H1 (cell line): Measurements from ENCODE around the gene CRHR1. TPM values are rescaled to one million over a fixed set of nuclear protein-coding genes. Genes with fewer than 3 reads are reported as not detected.

ENCODE experiments used
- CTCF ChIA-PET: fragments of 300-600 bp; sonication (Branson Sonifier 250); formaldehyde crosslinking; loops from one replicate; lab custom pipeline; 2021; ENCODE audit not compliant: partially characterized antibody; lab: Charles Lee
- POLR2A ChIA-PET: fragments of 300-600 bp; sonication (Branson Sonifier 250); formaldehyde crosslinking; loops from one replicate; lab custom pipeline; 2021; ENCODE audit warnings: inconsistent platforms; ENCODE audit not compliant: partially characterized antibody; lab: Charles Lee
- DNase-seq, 2 experiments: peaks; one replicate each; pipeline versions ENCODE4 v3.0.0 to v3.0.0-alpha.2; 2010 to 2022; ENCODE audit warnings: low spot score in 2 of 2, low read depth in 1 of 2, mixed read lengths in 1 of 2
- FAIRE-seq: peaks from 2 replicates; lab custom pipeline; 2011; peaks lifted over from hg19 to GRCh38; lab: Jason Lieb, UNC
- H2AFZ ChIP-seq: 2 replicates; pipeline ENCODE4 v1.8.1; 2012; ENCODE audit warnings: low read length, inconsistent platforms
- H2AK5ac ChIP-seq: 2 replicates; pipeline ENCODE4 v1.6.1; 2013; ENCODE audit warnings: low read depth, low read length
- H2BK120ac ChIP-seq: replicated peaks from 2 replicates; pipeline ENCODE3; 2013; ENCODE audit warnings: low read depth, low read length, inconsistent platforms
- H2BK12ac ChIP-seq: 2 replicates; pipeline ENCODE4 v1.6.1; 2013; ENCODE audit warnings: low read depth, low read length
- H2BK15ac ChIP-seq: 2 replicates; pipeline ENCODE4 v1.6.1; 2013; ENCODE audit warnings: low read length
- H2BK20ac ChIP-seq: 2 replicates; pipeline ENCODE4 v1.6.1; 2013; ENCODE audit warnings: low read length
- H2BK5ac ChIP-seq: 2 replicates; pipeline ENCODE4 v1.6.1; 2013; ENCODE audit warnings: low read depth, low read length
- H3K14ac ChIP-seq: 2 replicates; pipeline ENCODE4 v1.6.1; 2013; ENCODE audit warnings: inconsistent platforms; ENCODE audit not compliant: insufficient read length
- H3K18ac ChIP-seq: 2 replicates; pipeline ENCODE4 v1.6.1; 2013; ENCODE audit warnings: low read length; ENCODE audit errors: extremely low read depth
- H3K23ac ChIP-seq: 2 replicates; pipeline ENCODE4 v1.6.1; 2013; ENCODE audit warnings: inconsistent platforms; ENCODE audit not compliant: insufficient read length
- H3K23me2 ChIP-seq: 2 replicates; pipeline ENCODE4 v1.6.1; 2013; ENCODE audit warnings: low read depth, low read length
- H3K27ac ChIP-seq: 2 replicates; pipeline ENCODE4 v1.6.1; 2011; ENCODE audit warnings: low read depth, low read length, inconsistent platforms
- H3K27me3 ChIP-seq, 4 experiments: replicated peaks in 1 of 4; 1 replicate in 1 of 4; 2 replicates in 3 of 4; pipeline versions ENCODE4 v1.6.1 to v1.8.1; 2011 to 2013; ENCODE audit warnings: low read length in 3 of 4, mild to moderate bottlenecking in 3 of 4, inconsistent platforms in 2 of 4, mixed read lengths in 2 of 4, moderate library complexity in 1 of 4; ENCODE audit not compliant: control insufficient read depth in 3 of 4, insufficient read depth in 3 of 4; ENCODE audit errors: extremely low read depth in 1 of 4
- H3K36me3 ChIP-seq, 4 experiments: 2 replicates each; pipeline versions ENCODE4 v1.6.1 to v1.8.1; 2011 to 2013; ENCODE audit warnings: mild to moderate bottlenecking in 4 of 4, low read length in 3 of 4, moderate library complexity in 2 of 4, control low read depth in 1 of 4, inconsistent platforms in 1 of 4; ENCODE audit not compliant: insufficient read depth in 4 of 4, control insufficient read depth in 2 of 4
- H3K4ac ChIP-seq: replicated peaks from 2 replicates; pipeline ENCODE3; 2013; ENCODE audit warnings: low read length, low read depth, mixed read lengths, inconsistent platforms; ENCODE audit not compliant: insufficient read length
- H3K4me1 ChIP-seq, 4 experiments: replicated peaks in 1 of 4; 1 replicate in 1 of 4; 2 replicates in 3 of 4; pipeline versions ENCODE4 v1.6.1 to v1.8.1; 2011 to 2013; ENCODE audit warnings: low read length in 3 of 4, inconsistent platforms in 2 of 4, mixed read lengths in 1 of 4; ENCODE audit not compliant: insufficient read depth in 4 of 4, control insufficient read depth in 3 of 4
- H3K4me2 ChIP-seq, 2 experiments: 2 replicates each; pipeline versions ENCODE4 v1.6.1 to v1.8.1; 2011 to 2013; ENCODE audit warnings: low read depth in 2 of 2, low read length in 2 of 2, control low read depth in 1 of 2, inconsistent platforms in 1 of 2, mild to moderate bottlenecking in 1 of 2; ENCODE audit not compliant: insufficient read depth in 1 of 2
- H3K4me3 ChIP-seq, 4 experiments: fragments of 200-600, 300-600 bp in 1 of 4; sonication (generic), shearing (Covaris generic), sonication (Bioruptor Twin) in 1 of 4; 2 replicates each; pipeline versions ENCODE4 v1.5.1 to v1.8.1; 2011 to 2016; ENCODE audit warnings: low read length in 4 of 4, low read depth in 3 of 4, control low read depth in 2 of 4, inconsistent platforms in 2 of 4, mild to moderate bottlenecking in 2 of 4, mixed read lengths in 1 of 4, moderate library complexity in 1 of 4; ENCODE audit not compliant: insufficient read depth in 2 of 4; ENCODE audit errors: extremely low read depth in 1 of 4
- H3K56ac ChIP-seq: replicated peaks from 2 replicates; pipeline ENCODE3; 2013; ENCODE audit warnings: low read depth, mild to moderate bottlenecking, mixed read lengths, low read length, inconsistent platforms; ENCODE audit not compliant: insufficient read length
- H3K79me1 ChIP-seq: 2 replicates; pipeline ENCODE4 v1.6.1; 2013; ENCODE audit warnings: low read depth, low read length, control low read depth
- H3K79me2 ChIP-seq, 2 experiments: 2 replicates each; pipeline versions ENCODE4 v1.6.1 to v1.8.1; 2012 to 2013; ENCODE audit warnings: low read length in 2 of 2, mild to moderate bottlenecking in 2 of 2, inconsistent platforms in 1 of 2; ENCODE audit not compliant: insufficient read depth in 2 of 2, control insufficient read depth in 1 of 2
- H3K9ac ChIP-seq, 4 experiments: replicated peaks in 1 of 4; 1 replicate in 1 of 4; 2 replicates in 3 of 4; pipeline versions ENCODE4 v1.6.1 to v1.8.1; 2011 to 2013; ENCODE audit warnings: low read depth in 3 of 4, low read length in 3 of 4, control low read depth in 2 of 4, mild to moderate bottlenecking in 2 of 4, moderate library complexity in 2 of 4, inconsistent platforms in 1 of 4; ENCODE audit errors: extremely low read depth in 1 of 4
- H3K9me3 ChIP-seq, 2 experiments: 2 replicates each; pipeline versions ENCODE4 v1.6.1 to v1.8.1; 2012 to 2013; ENCODE audit warnings: mild to moderate bottlenecking in 2 of 2, moderate library complexity in 2 of 2, control low read depth in 1 of 2, inconsistent platforms in 1 of 2, low read depth in 1 of 2, low read length in 1 of 2, mixed read lengths in 1 of 2; ENCODE audit not compliant: insufficient read depth in 2 of 2
- H4K20me1 ChIP-seq, 2 experiments: replicated peaks in 1 of 2; 2 replicates each; pipeline versions ENCODE3 to v1.8.1; 2011 to 2013; ENCODE audit warnings: inconsistent platforms in 2 of 2, low read length in 2 of 2, mild to moderate bottlenecking in 1 of 2; ENCODE audit not compliant: insufficient read depth in 2 of 2, control insufficient read depth in 1 of 2
- H4K5ac ChIP-seq: 2 replicates; pipeline ENCODE4 v1.6.1; 2013; ENCODE audit warnings: low read length, low read depth, mixed read lengths, inconsistent platforms; ENCODE audit not compliant: insufficient read length
- H4K8ac ChIP-seq: 2 replicates; pipeline ENCODE4 v1.8.0; 2013; ENCODE audit warnings: mild to moderate bottlenecking, moderate library complexity, low read length, inconsistent platforms; ENCODE audit not compliant: insufficient read depth; ENCODE audit errors: extremely low read depth
- H4K91ac ChIP-seq: replicated peaks from 2 replicates; pipeline ENCODE3; 2013; ENCODE audit warnings: low read length, mixed read lengths, inconsistent platforms; ENCODE audit not compliant: insufficient read length
- CEBPB ChIP-seq: IDR thresholded peaks from 2 replicates; pipeline ENCODE4 v1.6.1; 2012; ENCODE audit warnings: low read depth, low read length
- EGR1 ChIP-seq: IDR thresholded peaks from 2 replicates; pipeline ENCODE4 v1.6.1; 2011; ENCODE audit warnings: low read depth, low read length, borderline replicate concordance
- HDAC6 ChIP-seq: IDR thresholded peaks from one replicate; pipeline ENCODE4 v1.7.1; 2012; ENCODE audit warnings: low read depth, mild to moderate bottlenecking, inconsistent platforms, low read length, moderate library complexity
- KDM4A ChIP-seq: IDR thresholded peaks from one replicate; pipeline ENCODE4 v1.7.1; 2012; ENCODE audit warnings: low read depth, mild to moderate bottlenecking, moderate library complexity, low read length, inconsistent platforms; ENCODE audit not compliant: severe bottlenecking
- POU5F1 ChIP-seq: IDR thresholded peaks from 2 replicates; pipeline ENCODE4 v1.6.1; 2011; ENCODE audit warnings: low read depth, mild to moderate bottlenecking, low read length, moderate library complexity
- SAP30 ChIP-seq: fragments of 300-600 bp; sonication (generic); IDR thresholded peaks from 2 replicates; pipeline ENCODE4 v1.7.1; 2012; ENCODE audit warnings: low read length, moderate library complexity, mild to moderate bottlenecking, inconsistent platforms; ENCODE audit not compliant: insufficient read depth, insufficient replicate concordance
- USF2 ChIP-seq: IDR thresholded peaks from 2 replicates; pipeline ENCODE4 v1.6.1; 2011; ENCODE audit warnings: low read length, improper control_type of control experiment
- WGBS, 2 experiments: shearing (Covaris generic) in 1 of 2; methylation state at CpG; one replicate each; pipeline versions ENCODE4 v1.1.6 to v1.1.7; 2013 to 2015; ENCODE audit warnings: low lambda C conversion rate in 2 of 2, mixed read lengths in 2 of 2, inconsistent platforms in 1 of 2, low coverage in 1 of 2, missing lambda C conversion rate in 1 of 2; ENCODE audit not compliant: insufficient replicate concordance in 2 of 2, insufficient coverage in 1 of 2, insufficient read length in 1 of 2; ENCODE audit errors: extremely low coverage in 1 of 2, missing lambda C conversion rate in 1 of 2; 5-methylcytosine and 5-hydroxymethylcytosine counted together
- polyA plus RNA-seq, 7 experiments: library from polyadenylated mRNA; depleted of rRNA in 3 of 7; stranded (reverse) in 5 of 7; unstranded in 2 of 7; fragments of >200 nt in 5 of 7; fragments of 200-250 nt in 2 of 7; gene quantifications; 1 replicate in 5 of 7; 2 replicates in 1 of 7; 4 replicates in 1 of 7; pipeline versions ENCODE4 v1.2.1 to v1.2.3, GENCODE V29; 2011 to 2013; ENCODE audit warnings: missing spikeins in 2 of 7, mixed read lengths in 2 of 7
- total RNA-seq: library from RNA; stranded (reverse); fragmentation: NEBNext Ultra II Directional; extraction: Animal tissue kit (Norgen Biotek cat#: 25700); gene quantifications from 2 replicates; pipeline ENCODE4 v1.2.1, GENCODE V29; 2021
- TF ChIP-seq, protein P1 (sequence below): IDR thresholded peaks from 2 replicates; pipeline ENCODE4 v1.6.1; 2012; ENCODE audit warnings: low read length, inconsistent platforms

The CRHR1 gene
- total and polyA plus RNA-seq, 2 of the 8 experiments (the other 6 are each of a cell fraction or from before 2014, with no cell fraction given), result 0.56 to 1.7 TPM

GRCh38 chr17:45867702-45868101 lies 83.6 kb downstream of the CRHR1 start:
- Histone ChIP-seq H3K23me2 (0 out of 2 replicates have a peak, but pooled peaks cover 1% of the 10 kb centered on the region), H4K20me1 (no peaks in the 10 kb centered on the region), H3K9me3 (no peaks in the 10 kb centered on the region), H2AK5ac (no peak overlapping the region), H3K18ac (no peak overlapping the region)
- DNase-seq, result no peak
- TF ChIP-seq, protein P1, sequence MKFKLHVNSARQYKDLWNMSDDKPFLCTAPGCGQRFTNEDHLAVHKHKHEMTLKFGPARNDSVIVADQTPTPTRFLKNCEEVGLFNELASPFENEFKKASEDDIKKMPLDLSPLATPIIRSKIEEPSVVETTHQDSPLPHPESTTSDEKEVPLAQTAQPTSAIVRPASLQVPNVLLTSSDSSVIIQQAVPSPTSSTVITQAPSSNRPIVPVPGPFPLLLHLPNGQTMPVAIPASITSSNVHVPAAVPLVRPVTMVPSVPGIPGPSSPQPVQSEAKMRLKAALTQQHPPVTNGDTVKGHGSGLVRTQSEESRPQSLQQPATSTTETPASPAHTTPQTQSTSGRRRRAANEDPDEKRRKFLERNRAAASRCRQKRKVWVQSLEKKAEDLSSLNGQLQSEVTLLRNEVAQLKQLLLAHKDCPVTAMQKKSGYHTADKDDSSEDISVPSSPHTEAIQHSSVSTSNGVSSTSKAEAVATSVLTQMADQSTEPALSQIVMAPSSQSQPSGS, result no peak
- TF ChIP-seq KDM4A, result no peak
- no peak for TF ChIP-seq HDAC6
- TF ChIP-seq CEBPB, result no peak
- TF ChIP-seq POU5F1, result no peak
- no peak for TF ChIP-seq SAP30
- TF ChIP-seq EGR1, result no peak
- peak; percentile 64 for TF ChIP-seq USF2
- TF ChIP-seq, all 59 proteins: peak for 1
- no peak overlapping the region for H4K91ac ChIP-seq
- H2AFZ ChIP-seq, result 0 out of 2 replicates have a peak overlapping the region, but pooled peaks have one; percentile 41
- H3K23ac ChIP-seq, result no peak overlapping the region
- H2BK12ac ChIP-seq, result no peak overlapping the region
- no peaks in the 10 kb centered on the region for H3K36me3 ChIP-seq
- no peak for FAIRE-seq
- H3K27ac ChIP-seq, result no peak overlapping the region
- no peak overlapping the region for H3K56ac ChIP-seq
- H3K14ac ChIP-seq, result no peak overlapping the region
- H2BK15ac ChIP-seq, result no peak overlapping the region
- no peak overlapping the region for H3K4me2 ChIP-seq
- no peak overlapping the region for H3K9ac ChIP-seq
- H3K79me2 ChIP-seq, result no peaks in the 10 kb centered on the region
- no peak overlapping the region for H3K4ac ChIP-seq
- H3K4me3 ChIP-seq, result no peak overlapping the region
- peaks cover 0 to 5% (median 2%) of the 10 kb centered on the region in 4 experiments; a peak in 2 of 7 replicates for H3K4me1 ChIP-seq
- CTCF ChIA-PET, result interaction anchor here (0.8 to 1.6 kb wide), 4 partner anchors 16 to 56 kb away, joined by 3 to 5 read pairs (median 3); no protein-coding TSS in a partner anchor
- no peak overlapping the region for H2BK5ac ChIP-seq
- H4K8ac ChIP-seq, result no peak overlapping the region
- POLR2A ChIA-PET, result interaction anchor here (0.6 to 1.2 kb wide), 2 partner anchors 26 to 37 kb away, joined by 3 to 4 read pairs; partner anchors contain the start of gene MAPT
- H4K5ac ChIP-seq, result no peak overlapping the region
- 87% methylated on average over 8 of the region's 8 CpGs; no CpG with 5 or more reads in 1 of the 2 experiments for WGBS, 2 experiments
- H2BK120ac ChIP-seq, result no peak overlapping the region
- H3K27me3 ChIP-seq, result no peaks in the 10 kb centered on the region; a peak in 2 of 7 replicates
- H3K79me1 ChIP-seq, result no peaks in the 10 kb centered on the region
- H2BK20ac ChIP-seq, result no peak overlapping the region
